IPS-20b (cell line): Measurements from ENCODE around the gene CACNA1I.

Experiments
- H3K27ac ChIP-seq: one replicate; pipeline ENCODE4 v1.5.1; 2013; ENCODE audit warnings: low read length
- H3K27me3 ChIP-seq: 2 replicates; pipeline ENCODE4 v1.6.1; 2013; ENCODE audit warnings: mild to moderate bottlenecking, low read length, inconsistent platforms; ENCODE audit not compliant: insufficient read depth
- H3K36me3 ChIP-seq: 2 replicates; pipeline ENCODE4 v1.6.1; 2013; ENCODE audit warnings: low read depth, mild to moderate bottlenecking, inconsistent platforms, low read length, moderate library complexity; ENCODE audit not compliant: insufficient read depth
- H3K4me1 ChIP-seq: 2 replicates; pipeline ENCODE4 v1.6.1; 2013; ENCODE audit warnings: mild to moderate bottlenecking, control low read depth, inconsistent platforms, low read length, moderate library complexity; ENCODE audit not compliant: insufficient read depth
- H3K4me3 ChIP-seq: 2 replicates; pipeline ENCODE4 v1.5.1; 2013; ENCODE audit warnings: mild to moderate bottlenecking, low read length, inconsistent platforms
- H3K9ac ChIP-seq: 2 replicates; pipeline ENCODE4 v1.6.1; 2013; ENCODE audit warnings: low read depth, mild to moderate bottlenecking, inconsistent platforms, low read length, moderate library complexity
- H3K9me3 ChIP-seq: 2 replicates; pipeline ENCODE4 v1.6.1; 2013; ENCODE audit warnings: mild to moderate bottlenecking, low read depth, low read length, inconsistent platforms; ENCODE audit not compliant: insufficient read depth

The CACNA1I gene

DNA sequence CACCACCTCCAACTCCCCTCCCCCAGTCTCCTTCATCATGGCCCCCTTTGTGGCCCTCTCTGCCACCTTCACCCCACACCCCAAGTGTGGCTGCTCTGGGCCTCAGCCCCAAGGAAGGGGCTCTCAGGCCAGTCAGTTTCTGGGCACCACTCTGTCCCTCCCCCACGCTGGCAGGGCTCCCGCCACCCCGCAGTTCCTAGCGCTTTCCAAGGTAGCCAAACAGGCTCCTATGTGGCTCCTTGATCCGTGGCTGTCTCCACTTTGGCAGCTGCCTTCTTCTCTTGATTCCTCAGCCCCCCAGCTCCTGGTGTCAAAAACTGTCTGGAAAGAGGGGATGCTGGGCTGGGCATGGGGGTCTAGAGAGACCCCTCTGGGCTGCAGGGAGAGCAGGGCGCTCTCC lies 10.4 kb upstream of the CACNA1I start:
- H3K4me1 ChIP-seq = no peaks in the 10 kb centered on the region
- H3K27ac ChIP-seq = no peak overlapping the region
- no peaks in the 10 kb centered on the region for H3K36me3 ChIP-seq
- H3K9me3 ChIP-seq = no peaks in the 10 kb centered on the region
- no peak overlapping the region for H3K9ac ChIP-seq
- peaks cover 70% of the 10 kb centered on the region for H3K27me3 ChIP-seq
- H3K4me3 ChIP-seq = no peak overlapping the region

DNA sequence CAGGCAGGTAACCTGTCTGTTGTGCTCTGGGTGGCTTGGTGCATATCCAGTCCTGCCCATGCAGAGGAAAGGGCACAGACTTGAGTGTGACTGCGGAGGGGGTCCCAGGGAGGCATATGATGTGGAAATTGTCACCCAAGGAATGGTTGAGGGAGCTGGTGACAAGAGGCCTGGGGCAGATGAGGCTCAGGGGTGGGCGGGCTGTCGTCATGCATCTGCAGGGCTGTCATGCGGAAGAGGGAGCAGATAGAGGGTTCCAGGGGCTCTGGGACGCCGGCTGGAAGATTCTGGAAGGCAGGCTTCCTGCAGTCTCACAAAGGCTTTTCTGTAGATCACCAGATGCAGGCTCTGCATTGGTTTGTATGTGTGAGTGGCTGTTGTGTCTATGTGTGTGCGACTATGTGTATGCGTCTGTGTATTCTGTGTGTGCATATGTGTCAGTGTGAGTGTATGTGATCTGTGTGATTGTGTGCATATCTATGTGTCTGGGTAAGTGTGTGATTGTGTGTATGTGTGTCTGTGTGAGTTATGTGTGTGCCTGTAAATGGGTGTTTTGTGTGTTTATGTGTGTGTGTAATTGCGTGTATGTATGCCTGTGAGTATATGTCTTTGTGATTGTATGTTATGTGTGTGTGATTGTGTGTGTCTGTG lies 7.6 kb upstream of the CACNA1I start:
- Histone ChIP-seq H3K36me3 (no peaks in the 10 kb centered on the region), H3K9me3 (no peaks in the 10 kb centered on the region), H3K27ac (no peak overlapping the region), H3K4me3 (no peak overlapping the region), H3K27me3 (peaks cover 45% of the 10 kb centered on the region), H3K4me1 (no peaks in the 10 kb centered on the region), H3K9ac (no peak overlapping the region)

DNA sequence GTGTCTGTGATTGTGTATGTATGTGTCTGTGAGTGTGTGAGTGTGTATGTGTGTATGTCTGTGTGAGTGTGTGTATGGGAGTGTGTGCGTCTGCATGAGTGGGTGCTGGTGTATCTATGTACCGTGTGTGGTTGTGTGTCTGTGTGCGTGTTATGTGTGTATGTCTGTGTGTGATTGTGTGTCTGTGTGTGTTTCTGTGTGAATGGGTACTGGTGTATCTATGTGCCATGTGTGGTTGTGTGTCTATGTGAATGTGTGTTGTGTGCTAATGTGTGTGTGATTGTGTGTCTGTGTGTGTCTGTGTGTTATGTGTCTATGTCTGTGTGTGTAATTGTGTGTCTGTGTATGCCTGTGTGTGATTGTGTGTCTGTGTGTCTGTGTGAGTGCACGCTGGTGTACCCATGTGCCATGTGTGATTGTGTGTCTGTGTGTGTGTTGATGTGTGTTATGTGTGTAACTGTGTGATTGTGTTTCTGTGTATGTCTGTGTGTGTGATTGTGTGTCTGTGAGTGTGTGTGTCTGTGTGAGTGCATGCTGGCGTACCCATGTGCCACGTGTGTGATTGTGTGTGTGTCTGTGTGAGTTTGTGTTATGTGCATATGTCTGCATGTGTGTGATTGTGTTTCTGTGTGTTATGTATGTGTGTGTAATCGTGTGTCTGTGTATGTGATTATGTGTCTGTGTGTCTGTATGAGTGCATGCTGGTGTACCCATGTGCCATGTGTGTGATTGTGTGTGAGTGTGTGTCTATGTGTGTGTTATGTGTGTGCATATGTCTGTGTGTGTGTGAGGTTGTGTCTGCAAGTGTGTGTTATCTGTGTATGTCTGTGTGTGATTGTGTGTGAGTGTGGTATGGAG lies 6.8 kb upstream of the CACNA1I start:
- H3K27me3 ChIP-seq = peaks cover 37% of the 10 kb centered on the region
- no peaks in the 10 kb centered on the region for H3K9me3 ChIP-seq
- H3K4me3 ChIP-seq = no peak overlapping the region
- H3K27ac ChIP-seq = no peak overlapping the region
- H3K4me1 ChIP-seq = no peaks in the 10 kb centered on the region
- no peak overlapping the region for H3K9ac ChIP-seq
- H3K36me3 ChIP-seq = no peaks in the 10 kb centered on the region

DNA sequence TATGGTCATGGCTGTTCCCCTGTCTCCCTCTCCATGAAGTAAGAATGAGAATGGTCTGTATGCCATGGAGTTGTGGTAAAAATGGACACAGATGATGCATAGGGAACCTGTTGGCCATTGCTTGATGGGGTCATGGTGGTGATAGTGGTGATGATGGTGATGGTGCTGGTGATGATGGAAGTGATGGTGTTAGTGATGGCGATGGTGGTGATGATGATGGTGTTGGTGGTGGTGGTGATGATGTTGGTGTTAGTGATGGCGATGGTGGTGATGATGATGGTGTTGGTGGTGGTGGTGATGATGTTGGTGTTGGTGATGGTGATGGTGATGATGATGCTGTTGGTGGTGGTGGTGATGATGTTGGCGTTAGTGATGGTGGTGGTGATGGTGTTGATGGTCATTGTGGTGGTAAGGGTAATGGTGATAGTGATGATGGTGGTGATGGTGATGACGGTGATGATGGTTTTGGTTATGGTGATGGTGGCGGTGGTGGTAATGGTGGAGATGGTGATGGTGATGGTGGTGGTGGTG lies 5.1 kb upstream of the CACNA1I start:
- Histone ChIP-seq H3K27ac (no peak overlapping the region), H3K9ac (no peak overlapping the region), H3K36me3 (no peaks in the 10 kb centered on the region), H3K4me3 (no peak overlapping the region), H3K9me3 (no peaks in the 10 kb centered on the region), H3K27me3 (peaks cover 20% of the 10 kb centered on the region), H3K4me1 (no peaks in the 10 kb centered on the region)

DNA sequence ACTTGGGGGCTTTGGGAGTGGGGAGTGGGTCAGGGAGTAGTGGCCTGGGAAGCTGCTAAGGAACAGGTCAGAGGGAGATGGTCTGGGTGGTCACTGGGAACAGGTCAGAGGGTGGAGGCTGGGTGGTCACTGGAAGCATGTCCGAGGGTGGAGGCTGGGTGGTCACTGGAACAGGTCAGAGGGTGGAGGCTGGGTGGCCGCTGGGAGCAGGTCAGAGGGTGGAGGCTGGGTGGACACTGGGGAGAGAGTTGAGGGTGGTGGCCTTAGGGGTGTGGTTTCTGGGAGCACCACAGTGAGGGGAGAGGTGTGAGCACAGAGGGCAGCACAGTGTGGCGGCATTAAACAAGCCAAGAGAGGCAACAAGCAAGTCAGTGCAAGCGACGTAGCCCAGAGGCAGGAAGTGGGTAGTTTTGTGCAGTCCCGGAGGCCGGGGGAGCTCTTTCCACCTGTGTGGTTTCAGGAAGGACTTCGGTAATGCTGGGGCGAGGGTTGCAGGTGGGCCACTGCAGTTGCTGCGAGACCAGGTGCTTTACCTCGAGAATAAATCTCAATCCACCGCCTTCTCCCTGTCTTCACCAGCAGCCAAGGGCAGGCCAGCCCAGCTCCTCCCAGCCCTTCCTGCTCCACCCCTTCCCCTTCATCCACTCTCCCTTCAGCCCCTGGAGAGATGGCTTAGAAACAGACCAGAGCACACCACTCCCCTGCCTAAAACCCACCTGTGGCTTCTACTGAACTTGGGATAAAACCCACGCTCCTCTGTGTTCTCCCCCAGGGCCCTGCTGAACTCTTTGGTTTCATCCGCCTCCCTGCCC lies 3.2 kb upstream of the CACNA1I start:
- Histone ChIP-seq H3K9ac (no peak overlapping the region), H3K9me3 (no peaks in the 10 kb centered on the region), H3K36me3 (no peaks in the 10 kb centered on the region), H3K4me3 (no peak overlapping the region), H3K4me1 (no peaks in the 10 kb centered on the region), H3K27me3 (peaks cover 4% of the 10 kb centered on the region; the same call in 1 of the 2 replicates), H3K27ac (no peak overlapping the region)

DNA sequence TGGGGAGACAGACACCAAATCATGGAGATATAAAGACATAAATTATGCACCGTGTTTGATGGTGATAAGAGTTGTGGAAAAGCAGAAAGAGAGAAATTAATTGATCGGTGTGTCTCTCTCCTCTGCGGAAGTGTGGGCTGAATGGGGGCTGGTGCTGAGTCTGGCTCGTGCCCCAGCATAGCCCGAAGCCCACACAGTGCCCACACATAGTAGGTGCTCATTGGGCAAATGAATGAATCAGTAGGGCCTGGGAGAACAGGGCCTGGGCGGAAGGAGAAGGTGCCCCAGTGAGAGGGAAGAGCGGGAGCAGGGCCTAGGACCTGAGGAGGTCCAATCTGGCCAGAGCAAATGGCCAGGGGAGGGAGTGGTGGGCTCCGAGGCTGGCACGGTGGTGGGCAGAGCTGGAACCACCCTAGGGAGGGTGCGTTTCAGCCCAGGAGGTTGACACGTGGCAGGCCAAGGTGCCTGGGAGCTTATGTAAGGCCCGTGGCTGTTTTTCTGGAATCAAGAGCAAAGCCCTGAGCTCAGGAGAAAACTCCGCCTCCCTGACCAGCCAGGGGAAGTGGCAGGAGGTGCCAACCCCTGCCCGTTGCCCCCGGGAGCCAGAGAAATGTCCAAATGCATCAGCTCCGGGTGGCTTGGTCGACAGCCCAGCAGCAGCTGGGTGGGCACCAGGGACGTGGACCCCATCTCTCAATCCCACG lies 2.1 kb upstream of the CACNA1I start:
- no peaks in the 10 kb centered on the region for H3K27me3 ChIP-seq
- H3K36me3 ChIP-seq = no peaks in the 10 kb centered on the region
- H3K4me3 ChIP-seq = no peak overlapping the region
- H3K9ac ChIP-seq = no peak overlapping the region
- H3K9me3 ChIP-seq = no peaks in the 10 kb centered on the region
- no peaks in the 10 kb centered on the region for H3K4me1 ChIP-seq
- H3K27ac ChIP-seq = no peak overlapping the region

DNA sequence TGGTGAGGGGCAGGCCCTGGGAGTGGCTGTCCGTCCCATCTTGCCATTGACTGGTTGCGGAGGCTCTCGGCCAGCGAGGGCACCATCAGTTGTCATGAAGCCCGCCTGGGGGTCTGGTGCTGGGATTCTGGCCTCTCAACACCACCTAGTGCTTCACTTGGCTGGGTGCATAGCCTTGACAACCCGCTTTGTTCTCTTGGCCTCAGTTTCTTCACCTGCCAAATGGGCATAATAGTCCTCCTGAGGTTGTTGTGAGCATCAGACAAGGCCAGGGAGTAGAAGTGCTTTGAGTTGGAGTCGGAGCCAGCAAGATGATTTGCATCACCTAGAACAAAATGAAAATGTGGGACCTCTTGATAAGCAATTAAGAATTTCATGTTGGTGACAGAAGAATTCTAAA lies 1.5 kb upstream of the CACNA1I start:
- no peak overlapping the region for H3K4me3 ChIP-seq
- no peaks in the 10 kb centered on the region for H3K4me1 ChIP-seq
- no peaks in the 10 kb centered on the region for H3K27me3 ChIP-seq
- H3K27ac ChIP-seq = no peak overlapping the region
- no peak overlapping the region for H3K9ac ChIP-seq
- no peaks in the 10 kb centered on the region for H3K36me3 ChIP-seq
- no peaks in the 10 kb centered on the region for H3K9me3 ChIP-seq

DNA sequence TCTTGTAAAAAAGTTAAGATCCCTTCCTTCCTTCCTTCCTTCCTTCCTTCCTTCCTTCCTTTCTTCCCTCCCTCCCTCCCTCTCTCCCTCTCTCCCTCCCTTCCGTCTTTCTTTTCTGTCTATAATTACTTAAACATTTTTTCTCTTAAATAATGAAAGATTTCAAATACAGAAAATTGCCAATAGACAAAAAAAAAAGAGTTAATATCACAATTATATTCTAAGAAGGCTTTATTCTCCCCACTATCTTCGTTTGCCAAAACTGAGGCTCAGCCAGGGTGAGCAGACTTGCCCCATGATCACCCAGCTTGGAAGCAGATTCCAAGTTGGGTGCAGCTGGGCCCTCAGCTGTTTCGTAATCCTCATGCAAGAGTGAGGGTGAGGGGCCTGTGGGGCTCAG lies 327 bp upstream of the CACNA1I start:
- H3K27ac ChIP-seq = no peak overlapping the region
- H3K4me1 ChIP-seq = no peaks in the 10 kb centered on the region
- no peak overlapping the region for H3K9ac ChIP-seq
- no peaks in the 10 kb centered on the region for H3K9me3 ChIP-seq
- H3K27me3 ChIP-seq = no peaks in the 10 kb centered on the region
- H3K36me3 ChIP-seq = no peaks in the 10 kb centered on the region
- no peak overlapping the region for H3K4me3 ChIP-seq

DNA sequence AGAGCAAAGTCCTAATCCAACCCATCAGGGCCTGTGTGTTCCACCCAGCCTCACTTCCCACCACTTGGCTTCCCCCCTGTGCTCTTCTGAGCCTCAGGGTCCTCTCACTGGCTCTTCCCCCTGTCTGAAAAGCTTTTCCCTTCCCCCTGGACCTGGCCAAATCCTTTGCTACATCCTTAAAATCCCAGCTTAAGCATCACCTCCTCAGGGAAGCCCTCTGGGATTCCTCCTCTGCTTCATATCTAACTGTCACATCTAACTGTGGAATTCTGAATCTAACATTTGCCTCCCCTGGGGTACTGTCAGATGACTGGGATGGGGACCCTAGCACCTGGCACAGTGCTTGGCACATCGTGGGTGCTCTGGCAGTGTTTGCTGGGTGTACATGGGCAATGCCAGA lies 985 bp downstream of the CACNA1I start:
- Histone ChIP-seq H3K27ac (no peak overlapping the region), H3K36me3 (no peaks in the 10 kb centered on the region), H3K4me1 (no peaks in the 10 kb centered on the region), H3K9ac (no peak overlapping the region), H3K4me3 (no peak overlapping the region), H3K9me3 (no peaks in the 10 kb centered on the region), H3K27me3 (no peaks in the 10 kb centered on the region)

DNA sequence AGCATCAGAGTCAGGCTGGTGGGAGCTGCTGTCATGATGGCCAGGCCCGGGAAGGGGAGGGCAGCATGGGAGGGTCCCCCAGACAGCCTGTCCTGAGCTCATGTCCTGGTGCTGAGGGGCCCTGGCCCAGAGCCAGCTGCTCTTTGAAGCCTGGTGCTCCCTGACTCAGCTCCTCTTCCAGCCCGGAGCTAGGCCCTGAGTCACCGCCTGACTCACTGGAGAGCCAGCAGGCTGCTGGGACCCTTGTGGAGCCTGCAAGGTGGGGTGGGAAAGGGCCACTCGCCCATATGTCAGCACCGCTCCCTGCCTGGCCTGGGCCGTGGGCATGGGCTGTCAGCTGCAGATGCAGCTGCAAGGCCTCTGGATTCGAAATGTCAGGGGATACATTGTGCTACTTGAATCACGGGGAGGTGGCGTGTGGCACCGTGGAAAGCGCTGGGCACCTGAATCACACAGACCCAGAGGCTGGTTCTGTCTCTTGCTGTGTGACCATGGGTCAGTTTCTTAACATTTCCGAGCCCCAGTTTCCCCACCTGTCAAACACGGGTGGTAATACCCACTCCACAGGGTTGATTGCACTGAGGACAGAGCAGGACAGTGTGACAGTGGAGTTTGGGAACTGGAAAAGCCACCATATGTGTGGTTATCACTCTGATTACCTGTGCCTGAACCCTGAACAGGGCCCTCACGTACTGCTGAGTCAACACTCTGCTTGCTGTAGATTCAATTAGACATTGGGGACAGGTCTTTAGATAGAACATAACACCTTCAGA lies 4.4 kb downstream of the CACNA1I start:
- Histone ChIP-seq H3K36me3 (no peaks in the 10 kb centered on the region), H3K9ac (no peak overlapping the region), H3K9me3 (no peaks in the 10 kb centered on the region), H3K27me3 (no peaks in the 10 kb centered on the region), H3K4me3 (no peak overlapping the region), H3K27ac (no peak overlapping the region), H3K4me1 (no peaks in the 10 kb centered on the region)

DNA sequence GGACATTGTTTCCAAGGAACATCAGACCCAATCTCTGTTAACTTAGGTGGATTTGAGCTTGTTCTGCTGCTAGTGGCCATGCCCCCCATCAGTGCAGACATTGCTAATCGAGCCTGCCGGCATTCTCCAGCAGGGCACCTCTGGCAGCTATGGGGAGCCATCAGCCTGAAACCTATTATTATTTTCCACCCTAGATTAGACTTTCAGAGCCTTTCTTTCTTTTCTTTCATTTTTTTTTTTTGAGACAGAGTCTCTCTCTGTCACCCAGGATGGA lies 4.9 kb downstream of the CACNA1I start:
- H3K9ac ChIP-seq = no peak overlapping the region
- H3K27me3 ChIP-seq = no peaks in the 10 kb centered on the region
- H3K36me3 ChIP-seq = no peaks in the 10 kb centered on the region
- H3K9me3 ChIP-seq = no peaks in the 10 kb centered on the region
- H3K27ac ChIP-seq = no peak overlapping the region
- H3K4me3 ChIP-seq = no peak overlapping the region
- no peaks in the 10 kb centered on the region for H3K4me1 ChIP-seq
